ENCODE data around the gene PLEKHN1.
A peak's percentile ranks its signal among the peaks of the same experiment; 100 is the strongest.

The PLEKHN1 gene

GRCh38 chr1:931380-932172 lies 34.7 kb upstream of the PLEKHN1 start (continued):
- TF ChIP-seq ZNF645 (tag by site-specific recombination; IDR thresholded peaks at IDR 0.05) (no peak), ZNF621 (tag by site-specific recombination; IDR thresholded peaks at IDR 0.05) (no peak), ZNF639 (tag by site-specific recombination; IDR thresholded peaks at IDR 0.05) (0 out of 2 replicates have a peak, but pooled peaks have one; percentile 33), ZNF169 (tag by site-specific recombination; IDR thresholded peaks at IDR 0.05) (no peak), KLF1 (tag by site-specific recombination; IDR thresholded peaks at IDR 0.05) (no peak), ZNF155 (tag by site-specific recombination; IDR thresholded peaks at IDR 0.05) (no peak), ZNF23 (tag by site-specific recombination; IDR thresholded peaks at IDR 0.05; ENCODE audit: borderline replicate concordance) (no peak), ZNF768 (tag by site-specific recombination; IDR thresholded peaks at IDR 0.05) (no peak), ZNF488 (tag by site-specific recombination; IDR thresholded peaks at IDR 0.05) (no peak), SP7 (tag by site-specific recombination; IDR thresholded peaks at IDR 0.05) (no peak), ZNF148 (tag by site-specific recombination; IDR thresholded peaks at IDR 0.05; ENCODE audit: borderline replicate concordance) (no peak), ZNF426 (tag by site-specific recombination; IDR thresholded peaks at IDR 0.05) (no peak), GFI1B (tag by site-specific recombination; IDR thresholded peaks at IDR 0.05) (no peak), ZBTB7A (tag by site-specific recombination; IDR thresholded peaks at IDR 0.05; ENCODE audit: low read depth) (no peak), ZBTB6 (tag by site-specific recombination; IDR thresholded peaks at IDR 0.05) (no peak), KLF17 (tag by site-specific recombination; IDR thresholded peaks at IDR 0.05) (peak; percentile 51; the same call in 1 of the 2 replicates), ZNF580 (tag by site-specific recombination; IDR thresholded peaks at IDR 0.05) (no peak), ATF2 (tag by site-specific recombination; IDR thresholded peaks at IDR 0.05; ENCODE audit: low read depth) (no peak), ZNF391 (tag by site-specific recombination; IDR thresholded peaks at IDR 0.05; ENCODE audit: borderline replicate concordance, low read depth) (no peak), ZNF530 (tag by site-specific recombination; IDR thresholded peaks at IDR 0.05; ENCODE audit: low read depth) (no peak), ZNF416 (tag by site-specific recombination; IDR thresholded peaks at IDR 0.05) (no peak), HOXC10 (CRISPR knock-in tag; IDR thresholded peaks at IDR 0.05) (no peak), ZFP3 (tag by site-specific recombination; IDR thresholded peaks at IDR 0.05; ENCODE audit: low read depth) (peak; percentile 99), FEZF1 (tag by site-specific recombination; IDR thresholded peaks at IDR 0.05) (no peak; the same call in 1 of the 2 replicates), ZNF2 (tag by site-specific recombination; IDR thresholded peaks at IDR 0.05) (no peak), ZNF692 (tag by site-specific recombination; IDR thresholded peaks at IDR 0.05) (no peak)

Data from HEK293 (cell line).